ENCODE results near the gene OSTF1.

Gene OSTF1

DNA sequence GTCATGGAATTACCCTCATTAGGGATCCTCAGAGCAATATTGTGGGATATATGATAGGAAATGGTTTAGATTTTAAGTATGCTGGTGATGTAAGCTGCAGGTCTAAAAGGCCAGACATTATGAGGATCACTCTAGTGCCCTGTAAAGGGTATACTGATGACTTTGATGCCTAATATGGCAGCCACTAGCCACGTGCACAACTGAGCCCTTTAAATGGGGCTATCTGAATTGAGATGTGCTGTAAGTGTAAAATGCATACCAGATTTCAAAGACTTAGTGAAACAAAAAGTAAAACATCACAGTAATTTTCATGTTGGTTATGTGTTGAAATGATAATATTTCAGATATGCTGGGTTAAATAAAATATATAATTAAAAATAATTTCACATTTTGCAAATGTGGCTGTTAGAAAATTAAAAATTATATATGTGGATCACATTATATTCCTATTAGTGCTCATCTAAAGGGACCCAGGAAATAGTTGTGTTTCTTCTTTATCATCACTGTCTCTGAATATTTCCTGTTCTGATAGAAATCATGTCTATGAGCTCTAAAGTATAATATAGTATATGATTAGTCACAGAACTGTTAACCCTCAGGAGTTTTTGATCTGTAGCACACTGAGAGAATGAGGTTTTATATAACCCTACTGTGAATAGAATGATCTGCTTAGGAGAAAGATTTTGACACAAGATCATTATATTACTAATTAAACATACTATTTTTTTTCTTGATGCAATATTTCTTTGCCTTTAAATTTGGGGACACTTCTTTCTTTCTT lies 50.1 kb downstream of the OSTF1 start:
- TF ChIP-seq, protein P1, sequence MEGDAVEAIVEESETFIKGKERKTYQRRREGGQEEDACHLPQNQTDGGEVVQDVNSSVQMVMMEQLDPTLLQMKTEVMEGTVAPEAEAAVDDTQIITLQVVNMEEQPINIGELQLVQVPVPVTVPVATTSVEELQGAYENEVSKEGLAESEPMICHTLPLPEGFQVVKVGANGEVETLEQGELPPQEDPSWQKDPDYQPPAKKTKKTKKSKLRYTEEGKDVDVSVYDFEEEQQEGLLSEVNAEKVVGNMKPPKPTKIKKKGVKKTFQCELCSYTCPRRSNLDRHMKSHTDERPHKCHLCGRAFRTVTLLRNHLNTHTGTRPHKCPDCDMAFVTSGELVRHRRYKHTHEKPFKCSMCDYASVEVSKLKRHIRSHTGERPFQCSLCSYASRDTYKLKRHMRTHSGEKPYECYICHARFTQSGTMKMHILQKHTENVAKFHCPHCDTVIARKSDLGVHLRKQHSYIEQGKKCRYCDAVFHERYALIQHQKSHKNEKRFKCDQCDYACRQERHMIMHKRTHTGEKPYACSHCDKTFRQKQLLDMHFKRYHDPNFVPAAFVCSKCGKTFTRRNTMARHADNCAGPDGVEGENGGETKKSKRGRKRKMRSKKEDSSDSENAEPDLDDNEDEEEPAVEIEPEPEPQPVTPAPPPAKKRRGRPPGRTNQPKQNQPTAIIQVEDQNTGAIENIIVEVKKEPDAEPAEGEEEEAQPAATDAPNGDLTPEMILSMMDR (IDR thresholded peaks at IDR 0.05; ENCODE audit: low read depth, low read length, missing control alignments): no peak
- no peak overlapping the region for H3K4me3 ChIP-seq (replicated peaks; ENCODE audit: low read depth, low read length)
- DNase-seq (ENCODE audit: extremely low read depth, low read depth): no peak

DNA sequence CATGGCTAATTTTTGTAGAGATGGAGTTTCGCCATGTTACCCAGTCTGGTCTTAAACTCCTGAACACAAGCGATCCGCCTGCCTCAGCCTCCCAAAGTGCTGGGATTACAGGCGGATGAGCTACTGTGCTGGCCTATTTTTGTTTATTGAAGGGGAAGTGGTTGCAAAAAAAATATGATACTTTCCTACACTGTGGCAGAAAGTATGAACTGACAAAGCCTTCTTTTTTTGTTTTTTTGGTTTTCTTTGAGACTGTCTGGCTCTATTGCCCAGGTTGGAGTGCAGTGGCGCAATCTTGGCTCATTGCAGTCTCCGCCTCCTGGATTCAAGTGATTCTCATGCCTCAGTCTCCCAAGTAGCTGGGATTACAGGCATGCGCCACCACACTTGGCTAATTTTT lies 50.9 kb downstream of the OSTF1 start:
- no peak overlapping the region for H3K4me3 ChIP-seq (replicated peaks; ENCODE audit: low read depth, low read length)
- DNase-seq (ENCODE audit: extremely low read depth, low read depth): no peak
- TF ChIP-seq, protein P1 (IDR thresholded peaks at IDR 0.05; ENCODE audit: low read depth, low read length, missing control alignments): no peak

DNA sequence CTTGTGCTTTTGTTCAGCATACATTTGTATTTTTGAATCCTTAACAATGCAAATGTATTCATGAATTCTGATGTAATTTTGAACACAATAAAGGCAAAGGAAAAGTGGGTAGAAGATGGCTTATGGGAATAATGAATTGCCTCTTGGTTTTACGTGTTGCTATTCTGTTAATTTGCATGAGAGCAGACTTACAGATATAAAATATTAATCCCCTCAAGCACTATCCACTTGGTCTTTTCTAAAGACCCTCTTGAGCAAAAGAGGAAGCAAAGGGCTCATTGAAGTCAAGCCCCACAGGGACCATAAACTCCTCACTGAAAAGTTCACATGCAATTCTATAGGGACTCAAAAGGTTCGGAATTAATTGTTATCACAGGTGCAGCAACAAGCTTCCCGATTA lies 51.9 kb downstream of the OSTF1 start:
- no peak overlapping the region for H3K4me3 ChIP-seq (replicated peaks; ENCODE audit: low read depth, low read length)
- DNase-seq (ENCODE audit: extremely low read depth, low read depth): no peak
- TF ChIP-seq, protein P1 (IDR thresholded peaks at IDR 0.05; ENCODE audit: low read depth, low read length, missing control alignments): no peak

DNA sequence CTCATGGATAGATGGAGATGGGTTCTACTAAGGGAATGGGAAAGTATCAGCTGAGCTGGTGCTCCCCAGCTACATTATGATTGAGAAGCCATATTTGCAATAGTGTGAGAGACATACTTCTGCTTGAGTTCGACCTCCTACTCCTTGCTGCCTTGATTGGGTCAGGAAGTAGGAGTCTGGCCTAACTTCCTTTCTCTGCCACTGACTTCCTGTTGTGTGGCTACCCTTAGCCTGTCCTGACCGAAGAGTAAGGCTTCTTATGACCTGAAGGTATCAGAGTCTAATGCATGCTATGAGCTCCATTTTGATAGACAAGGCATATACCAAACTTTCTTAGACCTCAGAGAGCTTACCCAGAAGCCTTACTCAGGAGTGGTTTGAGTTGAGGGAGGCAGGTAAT lies 53.9 kb downstream of the OSTF1 start:
- TF ChIP-seq, protein P1 (IDR thresholded peaks at IDR 0.05; ENCODE audit: low read depth, low read length, missing control alignments): no peak
- H3K4me3 ChIP-seq (replicated peaks; ENCODE audit: low read depth, low read length): no peak overlapping the region
- no peak for DNase-seq (ENCODE audit: extremely low read depth, low read depth)

DNA sequence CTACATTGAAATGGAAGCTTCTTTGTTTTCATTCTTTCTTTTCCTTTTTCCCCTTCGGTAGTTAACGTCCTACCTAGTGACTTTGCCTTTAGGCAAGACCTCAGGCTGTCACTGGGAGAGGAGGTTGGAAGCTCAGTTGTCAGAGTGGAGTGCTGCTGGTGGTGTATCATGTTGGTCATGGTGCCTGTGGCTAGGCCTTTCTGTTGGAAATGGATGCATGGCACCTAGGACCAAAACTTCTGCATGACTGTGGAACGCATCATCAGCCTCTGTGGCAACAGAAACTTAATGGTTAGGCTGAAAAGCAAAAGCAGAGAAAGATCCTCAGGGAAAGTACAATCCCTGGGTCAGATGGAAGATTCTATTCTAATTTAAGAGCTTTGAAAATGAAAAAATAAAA lies 57.9 kb downstream of the OSTF1 start:
- no peak overlapping the region for H3K4me3 ChIP-seq (replicated peaks; ENCODE audit: low read depth, low read length)
- TF ChIP-seq, protein P1 (IDR thresholded peaks at IDR 0.05; ENCODE audit: low read depth, low read length, missing control alignments): no peak
- DNase-seq (ENCODE audit: extremely low read depth, low read depth): no peak

DNA sequence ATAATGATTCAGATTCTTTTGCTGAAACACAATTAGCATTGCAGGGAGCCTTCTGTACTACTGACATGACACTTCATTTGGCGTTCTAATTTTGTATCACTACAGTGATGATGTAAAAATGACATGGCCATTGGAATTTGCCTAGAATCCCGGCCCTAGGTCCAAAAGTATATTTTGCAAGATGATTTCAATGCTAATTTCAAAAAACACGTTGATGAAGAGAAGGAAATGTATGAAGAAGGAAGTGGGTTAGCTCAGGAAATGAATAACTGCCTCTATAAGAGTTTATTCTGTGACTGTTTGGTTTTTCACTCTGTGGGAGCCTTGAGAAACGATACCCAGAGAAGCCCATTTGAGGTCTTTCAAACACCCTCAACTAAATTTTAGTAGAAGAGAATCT lies 59.3 kb downstream of the OSTF1 start:
- DNase-seq (ENCODE audit: extremely low read depth, low read depth): no peak
- TF ChIP-seq, protein P1 (IDR thresholded peaks at IDR 0.05; ENCODE audit: low read depth, low read length, missing control alignments): no peak
- no peak overlapping the region for H3K4me3 ChIP-seq (replicated peaks; ENCODE audit: low read depth, low read length)

DNA sequence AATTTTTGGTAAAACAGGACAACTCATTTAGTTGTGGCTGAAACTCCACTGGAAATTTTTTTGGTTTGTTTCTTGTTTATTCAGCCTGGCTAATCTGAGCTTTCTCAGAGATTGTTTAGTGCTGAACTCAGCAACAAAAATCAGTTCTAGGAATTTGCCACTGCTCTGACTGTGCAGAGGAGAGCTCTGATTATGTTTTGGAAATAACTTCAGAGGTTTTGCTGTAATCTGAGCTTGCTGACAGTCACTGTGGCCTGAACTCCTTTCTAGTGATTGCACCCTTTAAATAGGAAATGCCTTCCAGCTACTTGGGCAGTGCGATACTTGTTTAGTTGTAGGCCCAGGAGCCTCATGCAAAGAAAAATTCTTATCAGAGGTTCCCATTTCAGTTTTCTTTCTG lies 60.2 kb downstream of the OSTF1 start:
- TF ChIP-seq, protein P1 (IDR thresholded peaks at IDR 0.05; ENCODE audit: low read depth, low read length, missing control alignments): no peak
- H3K4me3 ChIP-seq (replicated peaks; ENCODE audit: low read depth, low read length): no peak overlapping the region
- DNase-seq (ENCODE audit: extremely low read depth, low read depth): peak; percentile 41

All from HFF-Myc (cell line).